GM12892 (cell line): ENCODE data around the gene ZFP57.

Experiments
- POLR2A ChIP-seq: IDR thresholded peaks from 2 replicates; pipeline ENCODE4 v1.6.1; 2011; ENCODE audit warnings: low read depth, low read length, control low read depth
- POLR2AphosphoS5 ChIP-seq: IDR thresholded peaks from 2 replicates; pipeline ENCODE4 v1.6.1; 2011; ENCODE audit warnings: low read depth, low read length, control low read depth

DNA sequence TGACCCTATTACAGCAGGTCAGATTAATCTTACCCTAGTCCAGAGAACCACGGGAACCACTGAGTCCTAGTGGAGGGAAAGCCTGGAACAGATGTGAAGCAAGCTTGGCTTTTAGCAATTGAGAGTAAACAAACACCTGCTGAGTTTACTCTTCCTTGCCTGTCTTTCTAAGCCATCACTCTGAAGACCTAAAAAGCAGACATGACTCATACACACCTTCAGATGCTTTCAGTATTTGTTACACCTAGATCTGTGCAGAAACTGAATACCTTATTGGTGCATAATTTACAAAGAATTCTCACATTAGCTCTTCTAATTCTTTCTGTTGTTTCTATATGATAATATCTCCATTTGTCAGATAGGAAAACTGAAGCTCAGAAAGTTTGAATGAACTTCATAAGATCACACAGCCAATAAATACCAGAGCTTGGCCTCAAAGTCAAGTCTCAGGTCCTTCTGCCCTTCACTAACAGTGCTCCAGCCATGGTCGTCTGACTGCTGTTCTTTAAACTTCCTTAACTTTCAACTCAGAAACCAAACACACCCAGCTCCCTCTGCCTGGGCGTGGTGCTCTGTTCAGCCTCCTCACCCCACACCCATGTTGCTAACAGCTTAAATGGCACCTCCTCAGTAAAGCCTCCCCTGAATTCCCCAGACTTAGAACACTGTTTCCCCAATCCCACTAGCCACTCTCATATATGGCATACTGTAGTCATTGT is 39.4 kb downstream of the ZFP57 start:
- TF ChIP-seq POLR2A (no peak), POLR2AphosphoS5 (no peak)
